Panc1 (cell line): Measurements from ENCODE around the gene SSBP3.

Experiments
- CTCF ChIP-seq: fragments of 450-650 bp; IDR thresholded peaks from 2 replicates; pipeline ENCODE4 v1.5.1; 2017; ENCODE audit warnings: mild to moderate bottlenecking
- POLR2AphosphoS5 ChIP-seq: IDR thresholded peaks from 2 replicates; pipeline ENCODE4 v1.6.1; 2012; ENCODE audit warnings: mild to moderate bottlenecking, low read depth, low read length, moderate library complexity

- TF ChIP-seq CTCF: no peak
- no peak for TF ChIP-seq POLR2AphosphoS5
Measured at GRCh38 chr1:54257876-54258275, 148.3 kb downstream of the SSBP3 start.
